Astrocyte of the cerebellum (primary cell): ENCODE results near the gene FUOM.

Experiments used
- DNase-seq: peaks from one replicate; pipeline ENCODE4 v3.0.0-alpha.2; 2011; ENCODE audit warnings: low read depth
- H3K4me3 ChIP-seq: 2 replicates; pipeline ENCODE4 v1.5.1; 2011; ENCODE audit warnings: mild to moderate bottlenecking, low read depth, low read length, moderate library complexity
- CTCF ChIP-seq: IDR thresholded peaks from 2 replicates; pipeline ENCODE4 v1.5.1; 2012; ENCODE audit warnings: low read length, low read depth, moderate library complexity, mild to moderate bottlenecking; ENCODE audit errors: missing control alignments
- in situ Hi-C: cut with HindIII; loops from 2 replicates; pipeline ENCODE4 v1.10.0; 2017; ENCODE audit warnings: low sequenced_read_pairs

Gene FUOM

GRCh38 chr10:133344236-133344635, 13.6 kb downstream of the FUOM start:
- no peak for DNase-seq
- H3K4me3 ChIP-seq: no peak overlapping the region
- TF ChIP-seq CTCF: no peak
- in situ Hi-C loops: no loop called here

GRCh38 chr10:133343558-133343957, 14.3 kb downstream of the FUOM start:
- TF ChIP-seq CTCF: no peak
- H3K4me3 ChIP-seq: no peak overlapping the region
- in situ Hi-C loops: no loop called here
- no peak for DNase-seq

- no peak for TF ChIP-seq CTCF
- no peak for DNase-seq
- H3K4me3 ChIP-seq: no peak overlapping the region
- in situ Hi-C loops: no loop called here
Observed at GRCh38 chr10:133342942-133343341, 14.9 kb downstream of the FUOM start.

GRCh38 chr10:133341983-133342382, 15.8 kb downstream of the FUOM start:
- DNase-seq: no peak
- in situ Hi-C loops: no loop called here
- TF ChIP-seq CTCF: no peak
- H3K4me3 ChIP-seq: no peak overlapping the region

- H3K4me3 ChIP-seq: no peak overlapping the region
- no peak for TF ChIP-seq CTCF
- DNase-seq: no peak
- in situ Hi-C loops: no loop called here
Observed at GRCh38 chr10:133339708-133340380, 18.0 kb downstream of the FUOM start.

- in situ Hi-C loops: no loop called here
- no peak for DNase-seq
- no peak for TF ChIP-seq CTCF
- H3K4me3 ChIP-seq: no peak overlapping the region
Observed at GRCh38 chr10:133338080-133339071, 19.4 kb downstream of the FUOM start.
